Adrenal gland (tissue), 5 donors: Measurements from ENCODE around the gene C6orf15.

Experiments used
- POLR2A ChIP-seq, 2 donors: fragments of 450-650 bp; IDR thresholded peaks; one replicate each; pipeline ENCODE4 v1.6.1; 2017; ENCODE audit warnings: antibody characterized with exemption in 2 of 2, mild to moderate bottlenecking in 2 of 2, moderate library complexity in 1 of 2
- TF ChIP-seq, protein P1 (sequence below), 6 experiments: fragments of 450-650 bp in 4 of 6; fragments of 200-600 bp in 2 of 6; sonication (generic) in 1 of 6; IDR thresholded peaks; 1 replicate in 5 of 6; 2 replicates in 1 of 6; pipeline versions ENCODE4 v1.5.1 to v1.8.0; 2016 to 2021; ENCODE audit warnings: antibody characterized with exemption in 6 of 6, mild to moderate bottlenecking in 2 of 6, moderate library complexity in 1 of 6
- donor health status: DM: no; HTN: no; CAD: no.

DNA sequence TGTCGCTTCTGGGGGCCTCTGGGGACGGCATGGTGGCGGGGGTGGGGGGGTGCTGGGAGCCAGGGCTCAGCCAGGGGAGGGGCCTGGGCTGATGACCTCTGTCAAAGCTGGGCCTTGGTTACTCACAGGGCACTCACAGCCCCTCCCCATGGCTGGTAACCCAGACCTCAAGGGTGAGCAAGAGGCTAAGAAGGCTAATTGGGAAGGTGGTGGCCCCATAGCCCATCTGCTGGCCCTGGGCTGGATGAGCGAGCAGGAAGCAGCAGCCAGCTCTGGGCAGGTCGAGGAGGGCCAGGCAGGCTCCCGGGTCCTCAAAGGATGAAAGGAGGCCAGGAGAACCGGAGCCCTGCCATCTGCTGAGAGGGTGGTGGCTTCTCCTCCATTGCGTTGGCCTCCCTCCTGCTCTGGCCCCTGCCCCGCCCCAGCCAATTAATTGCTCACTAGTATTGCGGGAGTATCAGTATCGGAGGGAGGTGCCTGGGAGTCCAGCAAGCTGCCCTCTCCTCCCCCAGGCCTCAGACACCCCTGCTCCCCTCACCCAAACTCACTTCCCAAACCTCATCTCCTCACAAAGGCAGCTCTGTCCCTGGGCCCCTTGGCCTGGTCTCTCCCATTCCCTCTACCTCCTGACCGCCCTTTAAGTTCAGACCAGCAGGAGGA lies 8.9 kb upstream of the C6orf15 start:
- TF ChIP-seq, protein P1, sequence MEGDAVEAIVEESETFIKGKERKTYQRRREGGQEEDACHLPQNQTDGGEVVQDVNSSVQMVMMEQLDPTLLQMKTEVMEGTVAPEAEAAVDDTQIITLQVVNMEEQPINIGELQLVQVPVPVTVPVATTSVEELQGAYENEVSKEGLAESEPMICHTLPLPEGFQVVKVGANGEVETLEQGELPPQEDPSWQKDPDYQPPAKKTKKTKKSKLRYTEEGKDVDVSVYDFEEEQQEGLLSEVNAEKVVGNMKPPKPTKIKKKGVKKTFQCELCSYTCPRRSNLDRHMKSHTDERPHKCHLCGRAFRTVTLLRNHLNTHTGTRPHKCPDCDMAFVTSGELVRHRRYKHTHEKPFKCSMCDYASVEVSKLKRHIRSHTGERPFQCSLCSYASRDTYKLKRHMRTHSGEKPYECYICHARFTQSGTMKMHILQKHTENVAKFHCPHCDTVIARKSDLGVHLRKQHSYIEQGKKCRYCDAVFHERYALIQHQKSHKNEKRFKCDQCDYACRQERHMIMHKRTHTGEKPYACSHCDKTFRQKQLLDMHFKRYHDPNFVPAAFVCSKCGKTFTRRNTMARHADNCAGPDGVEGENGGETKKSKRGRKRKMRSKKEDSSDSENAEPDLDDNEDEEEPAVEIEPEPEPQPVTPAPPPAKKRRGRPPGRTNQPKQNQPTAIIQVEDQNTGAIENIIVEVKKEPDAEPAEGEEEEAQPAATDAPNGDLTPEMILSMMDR (IDR thresholded peaks at IDR 0.05), result no peak
- no peak for TF ChIP-seq POLR2A (IDR thresholded peaks at IDR 0.05)
